ENCODE results near the gene GLI3.

The GLI3 gene

GRCh38 chr7:42175834-42176723 lies 60.9 kb downstream of the GLI3 start:
- DNase-seq (ENCODE audit: low spot score): no peak

DNA sequence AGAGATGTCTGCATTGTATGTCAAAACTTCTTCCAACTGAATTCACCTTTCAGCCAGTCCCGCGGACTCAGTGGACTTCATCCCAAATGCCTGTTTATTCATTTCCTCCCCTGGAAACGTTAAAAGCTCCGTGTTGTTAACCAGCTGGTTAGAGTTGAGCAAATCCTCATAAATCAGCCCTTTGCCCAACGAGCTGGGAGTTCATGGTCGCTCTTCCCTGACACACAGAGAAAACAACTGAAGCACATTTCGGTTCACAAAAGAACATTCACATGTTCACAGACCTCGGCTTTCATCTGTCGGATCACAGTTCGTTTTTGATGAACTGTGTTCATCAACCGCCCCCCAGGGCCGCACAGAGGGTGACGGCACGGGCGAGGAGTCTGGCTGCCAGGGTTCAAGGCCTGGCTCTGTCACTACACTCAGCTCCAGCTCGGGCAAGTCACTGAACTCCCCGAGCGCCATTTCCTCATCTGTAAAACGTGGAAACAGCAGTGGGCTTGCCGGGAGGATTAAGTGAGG lies 62.6 kb downstream of the GLI3 start:
- no peak for DNase-seq (ENCODE audit: low spot score)

DNA sequence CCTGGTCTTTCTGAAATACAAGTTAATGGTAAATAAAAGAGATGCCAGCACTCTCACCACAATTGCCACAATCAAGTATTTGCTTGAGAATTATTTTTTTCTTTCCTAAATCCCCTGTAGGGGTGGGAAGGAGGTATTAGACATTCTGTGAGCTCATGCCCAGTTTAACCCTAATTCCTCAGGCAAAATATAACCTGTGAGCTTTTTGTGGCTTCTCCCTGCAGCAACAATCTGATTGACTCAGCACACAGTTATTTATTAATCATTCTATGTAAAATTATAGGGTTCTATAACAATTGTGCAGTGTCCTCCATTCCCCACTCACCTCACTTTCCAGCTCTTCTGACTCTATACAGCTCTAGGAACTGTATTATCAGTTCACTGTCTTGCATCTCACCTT lies 66.3 kb downstream of the GLI3 start:
- DNase-seq (ENCODE audit: low spot score): no peak

DNA sequence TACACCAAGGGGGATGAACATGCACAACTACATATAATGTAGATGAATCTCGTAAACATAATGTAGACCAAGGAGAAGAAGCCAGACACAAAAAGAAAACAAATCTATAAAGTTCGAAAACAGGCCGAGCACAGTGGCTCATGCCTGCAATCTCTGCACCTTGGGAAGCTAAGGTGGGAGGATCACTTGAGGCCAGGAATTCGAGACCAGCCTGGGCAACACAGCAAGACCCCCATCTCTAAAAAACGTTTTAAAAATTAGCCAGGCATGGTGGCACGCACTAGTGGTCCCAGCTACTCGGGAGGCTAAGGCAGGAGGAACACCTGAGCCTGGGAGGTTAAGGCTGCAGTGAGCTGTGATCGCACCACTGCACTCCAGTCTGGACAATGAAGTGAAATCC lies 68.5 kb downstream of the GLI3 start:
- no peak for DNase-seq (ENCODE audit: low spot score)

- DNase-seq (ENCODE audit: low spot score): no peak
These were observed 69.3 kb downstream of the GLI3 start for GRCh38 chr7:42167631-42168236.

DNA sequence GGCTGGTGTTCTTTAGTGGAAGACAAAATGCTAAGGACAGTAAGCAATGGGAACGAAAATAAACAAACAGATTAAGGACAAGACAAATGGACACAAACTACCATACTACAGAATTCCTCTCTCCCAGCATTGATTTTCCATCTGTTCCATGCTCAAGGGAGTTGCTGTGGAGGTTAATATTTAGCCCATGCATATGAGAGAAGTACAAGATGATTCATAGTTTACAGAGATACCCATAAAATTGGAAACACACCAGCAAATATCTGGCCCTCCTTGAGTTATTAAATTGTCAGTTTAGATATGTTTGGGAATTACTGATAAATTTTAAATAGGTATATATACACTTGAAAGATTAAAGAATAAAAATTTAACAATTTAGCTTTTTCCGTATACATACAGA lies 69.8 kb downstream of the GLI3 start:
- DNase-seq (ENCODE audit: low spot score): no peak

DNA sequence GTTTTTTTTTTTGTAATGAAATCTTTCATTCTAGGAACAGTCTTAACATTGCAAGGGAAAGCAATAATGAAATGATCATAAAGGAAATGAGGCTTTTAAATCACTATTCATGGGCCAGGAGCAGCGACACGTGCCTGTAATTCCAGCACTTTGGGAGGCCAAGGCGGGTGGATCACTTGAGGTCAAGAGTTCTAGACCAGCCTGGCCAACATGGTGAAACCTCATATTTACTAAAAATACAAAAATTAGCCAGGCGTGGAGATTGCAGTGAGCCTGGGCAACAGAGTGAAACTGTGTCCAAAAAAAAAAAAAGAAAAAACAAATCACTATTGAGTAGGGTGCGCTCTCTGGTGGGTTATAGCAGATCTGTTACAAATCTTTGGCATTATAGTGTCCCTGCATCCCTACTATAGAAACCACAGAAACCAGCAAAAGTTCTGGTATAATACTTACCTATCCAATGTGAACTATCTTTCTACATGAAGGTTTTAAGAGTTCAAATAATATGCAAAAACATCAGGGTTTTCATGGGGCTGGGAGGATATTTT lies 72.1 kb downstream of the GLI3 start:
- no peak for DNase-seq (ENCODE audit: low spot score)

DNA sequence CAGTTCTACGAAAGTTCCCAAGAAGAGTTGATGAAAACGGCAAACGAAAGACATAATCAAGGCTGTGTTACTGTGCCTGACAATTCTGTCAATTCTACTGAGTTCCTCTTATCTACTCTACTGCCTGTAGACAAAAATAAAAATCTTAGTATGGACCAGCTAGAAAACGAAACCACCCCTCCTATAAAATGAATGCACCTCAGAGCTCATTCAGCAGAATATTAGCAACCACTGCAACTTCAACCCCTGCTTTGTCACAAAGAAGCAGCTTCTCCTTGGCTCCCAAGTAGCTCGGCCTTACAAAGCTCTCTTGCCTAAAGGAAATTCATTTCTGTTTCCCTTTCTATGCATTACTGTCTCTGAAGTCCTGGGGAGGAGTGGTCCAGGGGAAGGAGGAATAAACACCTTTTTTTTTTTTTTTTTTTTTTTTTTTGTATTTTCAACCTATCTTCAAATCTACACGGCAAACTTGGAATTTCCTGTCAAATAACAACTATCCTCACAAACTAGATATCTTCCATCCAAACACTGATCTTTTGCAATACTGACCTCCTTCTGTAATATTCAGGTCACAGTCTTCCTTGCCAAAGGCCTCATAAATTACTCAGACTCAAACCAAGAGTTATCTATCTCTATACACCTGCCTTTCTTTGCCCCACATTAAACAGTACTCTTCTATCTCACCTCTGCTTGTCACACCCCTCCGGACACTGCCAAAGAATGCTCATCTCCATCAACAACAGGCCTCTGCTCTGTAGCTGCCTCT lies 74.3 kb downstream of the GLI3 start:
- DNase-seq (ENCODE audit: low spot score): no peak

DNA sequence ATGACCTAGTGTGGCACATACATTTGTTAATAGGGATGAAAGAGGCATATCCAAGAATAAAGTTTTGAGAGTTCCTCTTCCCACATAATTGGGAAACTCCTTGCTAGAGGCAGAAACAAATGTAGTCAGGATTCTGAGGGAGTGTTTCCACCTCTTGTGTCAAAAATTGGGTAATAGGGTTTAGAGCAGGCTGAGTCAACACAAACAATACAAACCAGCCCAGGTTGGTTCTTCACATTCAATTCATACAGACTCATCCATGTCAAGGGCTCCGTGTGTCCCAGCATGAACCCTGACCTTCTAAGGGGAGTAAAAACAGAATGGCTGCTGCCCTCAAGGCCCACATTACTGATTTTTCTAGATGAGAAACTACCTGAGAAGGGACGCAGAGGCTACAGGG lies 75.3 kb downstream of the GLI3 start:
- DNase-seq (ENCODE audit: low spot score): no peak

GRCh38 chr7:42161110-42161509 lies 75.9 kb downstream of the GLI3 start:
- DNase-seq (ENCODE audit: low spot score): no peak

DNA sequence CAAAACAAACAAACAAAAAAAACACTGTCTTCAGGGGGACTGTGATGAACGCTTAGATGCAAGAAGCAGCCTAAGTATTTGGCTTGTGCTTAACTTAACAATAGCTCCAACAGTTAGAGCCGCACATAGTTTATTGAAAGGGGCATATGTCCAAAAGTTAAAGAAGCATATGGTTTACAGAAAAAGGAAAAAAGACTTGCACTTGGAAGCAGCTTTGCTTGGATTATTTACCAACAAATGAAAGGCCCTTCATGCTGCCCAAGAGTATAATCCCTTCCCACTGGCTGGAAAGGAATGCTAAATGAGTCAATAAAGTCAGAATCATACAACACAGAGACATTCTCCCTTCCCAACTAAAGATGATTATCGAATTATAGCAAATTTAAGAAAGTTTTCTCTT lies 77.9 kb downstream of the GLI3 start:
- DNase-seq (ENCODE audit: low spot score): no peak

- DNase-seq (ENCODE audit: low spot score): no peak
These were observed 79.9 kb downstream of the GLI3 start for GRCh38 chr7:42156967-42157721.

GRCh38 chr7:42156291-42156865 lies 80.6 kb downstream of the GLI3 start:
- DNase-seq (ENCODE audit: low spot score): no peak

DNA sequence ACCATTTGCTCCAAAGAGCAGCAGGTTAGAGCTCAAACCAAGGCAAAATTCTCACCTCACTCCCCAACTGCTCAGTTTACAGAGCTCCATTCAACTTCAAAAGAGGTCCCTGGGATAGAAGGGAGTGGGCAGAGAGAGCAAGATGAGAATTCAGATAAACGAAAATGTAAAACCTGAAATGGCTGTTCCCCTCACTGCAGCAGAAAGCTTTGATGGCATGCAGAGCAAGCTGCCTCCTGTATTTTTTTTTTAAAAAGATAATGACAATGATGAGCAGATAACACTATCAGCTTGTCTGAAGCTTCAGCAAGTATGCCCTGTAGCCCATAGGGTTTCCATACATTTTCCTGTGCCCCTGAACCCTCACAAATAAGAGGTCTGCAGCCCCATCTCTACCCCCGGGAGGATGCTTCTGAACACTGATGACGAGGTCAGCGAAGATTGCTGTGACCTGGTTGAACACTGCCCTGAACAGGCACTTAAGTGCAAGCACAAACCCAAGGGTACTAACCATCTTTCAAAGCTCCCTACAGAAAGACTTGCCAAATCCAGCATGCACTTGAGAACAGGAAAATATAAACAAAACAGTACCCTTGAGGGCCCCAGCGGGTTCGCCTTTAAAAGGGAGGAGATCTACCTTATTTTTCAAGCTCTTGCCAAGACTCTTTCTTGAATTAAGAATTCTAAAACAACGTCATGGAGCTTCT lies 81.3 kb downstream of the GLI3 start:
- DNase-seq (ENCODE audit: low spot score): no peak

DNA sequence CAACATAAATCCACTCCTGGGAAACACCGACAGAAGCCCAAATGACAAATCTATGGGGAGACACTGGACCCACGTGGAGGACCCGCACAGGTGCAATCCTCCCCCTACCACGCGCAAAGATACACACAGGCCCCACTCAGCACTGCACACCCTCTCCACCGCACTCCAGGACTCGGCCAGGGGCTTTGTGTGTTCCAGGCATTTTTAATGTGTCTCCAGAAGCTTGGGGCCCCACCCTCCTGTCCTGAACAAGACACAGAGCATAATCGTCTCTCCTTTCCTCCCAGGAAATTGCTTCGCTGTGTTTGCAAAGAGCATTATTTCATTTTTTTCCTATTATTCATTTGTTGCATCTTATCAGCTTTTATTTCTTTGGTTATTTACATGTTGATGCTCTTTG lies 82.8 kb downstream of the GLI3 start:
- DNase-seq (ENCODE audit: low spot score): no peak

- no peak for DNase-seq (ENCODE audit: low spot score)
These were observed 84.4 kb downstream of the GLI3 start for GRCh38 chr7:42152329-42153205.

DNA sequence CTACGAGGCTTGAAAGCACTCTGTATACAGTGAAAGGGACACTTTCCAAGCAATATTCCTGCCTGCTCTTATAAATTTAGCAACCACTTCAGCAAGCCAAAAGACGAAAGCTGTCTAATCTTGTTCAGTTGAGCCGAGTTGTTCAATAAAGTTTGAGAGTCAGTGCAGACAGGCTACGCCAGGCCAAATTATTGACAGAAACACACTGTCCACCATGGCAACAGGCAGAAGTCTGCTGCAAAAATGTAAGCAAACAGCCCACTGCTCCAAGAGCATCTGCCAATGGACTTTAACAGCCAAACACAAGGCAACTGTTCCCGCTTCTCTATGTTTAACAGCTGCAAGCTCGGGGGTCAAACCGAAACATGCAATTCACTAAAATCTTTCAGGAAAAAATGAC lies 85.7 kb downstream of the GLI3 start:
- DNase-seq (ENCODE audit: low spot score): no peak

- DNase-seq (ENCODE audit: low spot score): no peak
These were observed 91.5 kb downstream of the GLI3 start for GRCh38 chr7:42145539-42145938.

DNA sequence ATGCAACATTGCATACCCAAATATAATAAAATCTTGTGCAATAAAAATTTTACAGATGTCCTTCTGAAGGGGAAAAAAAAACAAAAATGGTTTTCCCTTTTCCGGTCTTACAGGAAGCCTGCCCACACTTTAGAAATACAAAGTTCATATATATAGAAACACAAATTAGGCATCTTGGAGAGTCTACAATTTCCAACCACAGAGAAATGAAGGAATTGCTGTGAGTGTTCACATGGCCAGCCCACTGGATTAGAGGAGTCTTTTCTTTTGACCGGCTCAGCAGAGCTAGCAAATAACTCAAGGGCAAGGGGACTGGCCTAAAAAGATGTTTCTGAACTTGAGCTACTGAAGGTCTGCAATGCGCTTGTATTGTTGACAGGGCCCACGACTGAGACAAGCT lies 92.4 kb downstream of the GLI3 start:
- no peak for DNase-seq (ENCODE audit: low spot score)
